ENCODE results near the gene ATXN2L. TPM values are rescaled to one million over a fixed set of nuclear protein-coding genes. Genes with fewer than 3 reads are reported as not detected.
A peak's percentile ranks its signal among the peaks of the same experiment; 100 is the strongest.

Gene ATXN2L
- total and polyA plus RNA-seq, 2 donors from 2014 or later: 43.2 to 102 TPM

DNA sequence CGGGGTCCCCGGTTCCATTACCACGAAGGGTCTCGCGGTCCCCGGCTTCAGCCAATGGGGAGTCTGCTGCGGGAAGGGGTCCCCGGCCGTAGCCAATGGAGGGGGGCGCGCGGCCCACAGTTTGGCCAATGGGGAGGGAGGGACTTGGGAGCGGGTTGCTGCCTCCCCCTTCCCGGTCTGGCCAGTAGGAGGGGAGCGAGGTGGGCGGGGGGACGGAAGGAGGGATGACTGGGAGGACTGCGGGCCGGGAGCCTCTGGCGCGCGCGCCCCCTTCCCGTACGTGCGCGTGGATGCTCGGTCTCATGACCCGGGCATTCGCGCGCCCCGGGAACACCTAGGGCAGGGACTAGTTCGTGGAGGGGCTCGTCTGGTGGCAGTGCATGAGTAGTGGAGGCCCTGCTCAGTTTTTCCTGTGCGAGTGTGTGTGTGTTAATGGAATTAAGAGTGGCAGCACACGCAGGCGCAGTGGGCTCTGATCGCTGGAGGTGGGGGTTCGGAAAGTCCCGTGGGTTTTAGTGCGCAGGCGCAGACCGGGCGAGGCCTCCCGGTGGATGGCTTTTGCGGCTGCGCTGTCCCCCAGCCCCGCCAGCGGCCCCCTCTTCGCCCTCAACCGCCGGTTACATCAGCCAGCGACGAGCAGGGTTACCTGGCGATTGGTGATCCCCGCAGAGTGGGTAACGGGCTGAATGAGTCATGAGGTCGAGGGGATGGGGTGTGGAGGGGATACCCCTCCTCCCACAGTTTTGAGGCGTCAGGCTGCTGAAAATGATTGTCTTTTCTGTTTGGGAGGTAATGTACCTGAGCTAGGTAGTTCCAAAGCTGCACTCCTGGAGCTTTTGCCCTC lies 1.3 kb downstream of the ATXN2L start:
- Histone ChIP-seq H3K4me3 (ENCODE audit: low read length in 3 of 3) (peak overlapping the region; percentile 77 to 85 (median 78)), H3K4me1 (ENCODE audit: control insufficient read depth in 2 of 3, insufficient read depth in 2 of 3, low read depth in 1 of 3, low read length in 3 of 3) (peaks cover 0 to 14% (median 0%) of the 10 kb centered on the region in 3 donors), H3K9ac (ENCODE audit: low read length in 3 of 3) (peak overlapping the region; percentile 64 to 93 (median 89)), H3K36me3 (ENCODE audit: control insufficient read depth in 2 of 3, insufficient read depth in 3 of 3, low read length in 3 of 3) (peaks cover 10 to 30% (median 11%) of the 10 kb centered on the region in 3 donors), H3K27me3 (ENCODE audit: control insufficient read depth, insufficient read depth, low read length) (no peaks in the 10 kb centered on the region), H3K27ac (ENCODE audit: low read depth in 2 of 2, low read length in 2 of 2) (peak overlapping the region; percentile 98), H3K9me3 (ENCODE audit: control insufficient read depth in 2 of 3, insufficient read depth in 1 of 3, low read length in 3 of 3) (no peaks in the 10 kb centered on the region)
- intact Hi-C loops (cut with DNase I): no loop called here
- TF ChIP-seq CTCF (IDR thresholded peaks at IDR 0.05; ENCODE audit: borderline replicate concordance, extremely low read depth, insufficient read depth): peak; percentile 14
- DNase-seq: peak; percentile 98 to 99 (median 99)
- no peak for FAIRE-seq

- FAIRE-seq (no peak), DNase-seq (no peak)
- TF ChIP-seq CTCF (IDR thresholded peaks at IDR 0.05; ENCODE audit: borderline replicate concordance, extremely low read depth, insufficient read depth): no peak
- no peaks in the 10 kb centered on the region for H3K27me3 ChIP-seq (ENCODE audit: control insufficient read depth, insufficient read depth, low read length)
- H3K27ac ChIP-seq (ENCODE audit: low read depth in 2 of 2, low read length in 2 of 2): peak overlapping the region; percentile 98
- H3K36me3 ChIP-seq (ENCODE audit: control insufficient read depth in 2 of 3, insufficient read depth in 3 of 3, low read length in 3 of 3): peaks cover 14 to 35% (median 15%) of the 10 kb centered on the region in 3 donors
- peaks cover 0 to 14% (median 0%) of the 10 kb centered on the region in 3 donors for H3K4me1 ChIP-seq (ENCODE audit: control insufficient read depth in 2 of 3, insufficient read depth in 2 of 3, low read depth in 1 of 3, low read length in 3 of 3)
- H3K9ac ChIP-seq (ENCODE audit: low read length in 3 of 3): peak overlapping the region; percentile 64 to 93 (median 89)
- peak overlapping the region; percentile 77 to 85 (median 78) for H3K4me3 ChIP-seq (ENCODE audit: low read length in 3 of 3)
- H3K9me3 ChIP-seq (ENCODE audit: control insufficient read depth in 2 of 3, insufficient read depth in 1 of 3, low read length in 3 of 3): no peaks in the 10 kb centered on the region
- intact Hi-C loops (cut with DNase I): no loop called here
Measured at GRCh38 chr16:28824717-28824973, 1.8 kb downstream of the ATXN2L start.

DNA sequence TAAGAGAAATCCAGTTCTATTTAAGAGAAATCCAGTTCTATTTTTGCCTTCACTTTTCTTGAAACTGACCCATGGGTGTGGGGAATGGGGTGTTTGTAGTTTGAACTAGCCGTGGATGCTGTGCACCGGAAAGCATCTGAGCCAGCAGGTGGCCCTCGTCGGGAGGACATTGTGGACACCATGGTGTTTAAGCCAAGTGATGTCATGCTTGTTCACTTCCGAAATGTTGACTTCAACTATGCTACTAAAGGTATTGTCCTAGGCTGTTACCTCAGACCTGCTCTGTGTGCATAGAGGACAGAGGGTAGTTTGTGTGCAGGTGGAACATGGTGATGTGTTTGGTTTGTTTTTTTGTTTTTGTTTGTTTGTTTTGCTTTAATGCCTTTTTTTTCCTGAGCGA lies 3.3 kb downstream of the ATXN2L start:
- peaks cover 0 to 14% (median 0%) of the 10 kb centered on the region in 3 donors for H3K4me1 ChIP-seq (ENCODE audit: control insufficient read depth in 2 of 3, insufficient read depth in 2 of 3, low read depth in 1 of 3, low read length in 3 of 3)
- no peaks in the 10 kb centered on the region for H3K9me3 ChIP-seq (ENCODE audit: control insufficient read depth in 2 of 3, insufficient read depth in 1 of 3, low read length in 3 of 3)
- TF ChIP-seq CTCF (IDR thresholded peaks at IDR 0.05; ENCODE audit: borderline replicate concordance, extremely low read depth, insufficient read depth): no peak
- no peak overlapping the region for H3K4me3 ChIP-seq (ENCODE audit: low read length in 3 of 3)
- no peak for DNase-seq
- no peak overlapping the region for H3K9ac ChIP-seq (ENCODE audit: low read length in 3 of 3)
- H3K27me3 ChIP-seq (ENCODE audit: control insufficient read depth, insufficient read depth, low read length): no peaks in the 10 kb centered on the region
- H3K27ac ChIP-seq (ENCODE audit: low read depth in 2 of 2, low read length in 2 of 2): no peak overlapping the region
- no peak for FAIRE-seq
- peaks cover 18 to 50% (median 29%) of the 10 kb centered on the region in 3 donors for H3K36me3 ChIP-seq (ENCODE audit: control insufficient read depth in 2 of 3, insufficient read depth in 3 of 3, low read length in 3 of 3)
- intact Hi-C loops (cut with DNase I): no loop called here

All from kidney (tissue), 14 donors.